ENCODE measurements around the gene TANGO2. TPM values are rescaled to one million over a fixed set of nuclear protein-coding genes. Genes with fewer than 3 reads are reported as not detected.

The TANGO2 gene
- total RNA-seq, 1 donor from 2014 or later: 20.9 TPM

- Histone ChIP-seq H3K36me3 (ENCODE audit: control insufficient read depth, insufficient read depth, low read length) (no peaks in the 10 kb centered on the region), H3K4me3 (ENCODE audit: low read depth, low read length) (no peak overlapping the region), H3K27me3 (ENCODE audit: control insufficient read depth, insufficient read depth, low read length) (no peaks in the 10 kb centered on the region)
- no peak for TF ChIP-seq CTCF (IDR thresholded peaks at IDR 0.05; ENCODE audit: insufficient read depth, low read length, poor library complexity, severe bottlenecking)
- DNase-seq (ENCODE audit: low read depth): no peak
Measured at GRCh38 chr22:20002128-20002527, 18.8 kb upstream of the TANGO2 start.

GRCh38 chr22:20002636-20003035, 18.3 kb upstream of the TANGO2 start:
- DNase-seq (ENCODE audit: low read depth): no peak
- TF ChIP-seq CTCF (IDR thresholded peaks at IDR 0.05; ENCODE audit: insufficient read depth, low read length, poor library complexity, severe bottlenecking): no peak
- H3K27me3 ChIP-seq (ENCODE audit: control insufficient read depth, insufficient read depth, low read length): no peaks in the 10 kb centered on the region
- no peaks in the 10 kb centered on the region for H3K36me3 ChIP-seq (ENCODE audit: control insufficient read depth, insufficient read depth, low read length)
- no peak overlapping the region for H3K4me3 ChIP-seq (ENCODE audit: low read depth, low read length)

- DNase-seq (ENCODE audit: low read depth): no peak
- no peak for TF ChIP-seq CTCF (IDR thresholded peaks at IDR 0.05; ENCODE audit: insufficient read depth, low read length, poor library complexity, severe bottlenecking)
- no peaks in the 10 kb centered on the region for H3K36me3 ChIP-seq (ENCODE audit: control insufficient read depth, insufficient read depth, low read length)
- H3K27me3 ChIP-seq (ENCODE audit: control insufficient read depth, insufficient read depth, low read length): no peaks in the 10 kb centered on the region
- no peak overlapping the region for H3K4me3 ChIP-seq (ENCODE audit: low read depth, low read length)
Measured at GRCh38 chr22:20003304-20003703, 17.6 kb upstream of the TANGO2 start.

GRCh38 chr22:20004464-20004863, 16.4 kb upstream of the TANGO2 start:
- Histone ChIP-seq H3K36me3 (ENCODE audit: control insufficient read depth, insufficient read depth, low read length) (no peaks in the 10 kb centered on the region), H3K27me3 (ENCODE audit: control insufficient read depth, insufficient read depth, low read length) (no peaks in the 10 kb centered on the region), H3K4me3 (ENCODE audit: low read depth, low read length) (no peak overlapping the region)
- no peak for DNase-seq (ENCODE audit: low read depth)
- TF ChIP-seq CTCF (IDR thresholded peaks at IDR 0.05; ENCODE audit: insufficient read depth, low read length, poor library complexity, severe bottlenecking): no peak

- Histone ChIP-seq H3K4me3 (ENCODE audit: low read depth, low read length) (no peak overlapping the region), H3K27me3 (ENCODE audit: control insufficient read depth, insufficient read depth, low read length) (no peaks in the 10 kb centered on the region), H3K36me3 (ENCODE audit: control insufficient read depth, insufficient read depth, low read length) (no peaks in the 10 kb centered on the region)
- no peak for TF ChIP-seq CTCF (IDR thresholded peaks at IDR 0.05; ENCODE audit: insufficient read depth, low read length, poor library complexity, severe bottlenecking)
- DNase-seq (ENCODE audit: low read depth): no peak
Measured at GRCh38 chr22:20008221-20008995, 12.5 kb upstream of the TANGO2 start.

GRCh38 chr22:20009018-20009491, 11.9 kb upstream of the TANGO2 start:
- no peak for TF ChIP-seq CTCF (IDR thresholded peaks at IDR 0.05; ENCODE audit: insufficient read depth, low read length, poor library complexity, severe bottlenecking)
- DNase-seq (ENCODE audit: low read depth): no peak
- Histone ChIP-seq H3K27me3 (ENCODE audit: control insufficient read depth, insufficient read depth, low read length) (no peaks in the 10 kb centered on the region), H3K36me3 (ENCODE audit: control insufficient read depth, insufficient read depth, low read length) (no peaks in the 10 kb centered on the region), H3K4me3 (ENCODE audit: low read depth, low read length) (no peak overlapping the region)
